Cardiac muscle cell (in vitro differentiated cells and primary cell): ENCODE measurements around the gene PARVB. TPM values are rescaled to one million over a fixed set of nuclear protein-coding genes. Genes with fewer than 3 reads are reported as not detected.

Source experiments
- DNase-seq, 2 donors: peaks; one replicate each; pipeline versions ENCODE4 v3.0.0 to v3.0.0-alpha.2; 2010 to 2017; ENCODE audit warnings: low read depth in 1 of 2, low spot score in 1 of 2
- H3K27ac ChIP-seq: fragments of 200-600 bp; sonication (generic); 2 replicates; pipeline ENCODE4 v1.5.1; 2016
- H3K27me3 ChIP-seq: fragments of 200-600 bp; sonication (generic); 2 replicates; pipeline ENCODE4 v1.6.0; 2016; ENCODE audit warnings: control low read depth
- H3K36me3 ChIP-seq: fragments of 200-600 bp; sonication (generic); 2 replicates; pipeline ENCODE4 v1.5.1; 2016; ENCODE audit warnings: control low read depth
- H3K4me1 ChIP-seq: fragments of 200-600 bp; sonication (generic); 2 replicates; pipeline ENCODE4 v1.8.1; 2017; ENCODE audit warnings: low read depth, mild to moderate bottlenecking, mixed run types
- H3K4me3 ChIP-seq: fragments of 200-600 bp; sonication (generic); 2 replicates; pipeline ENCODE4 v1.5.1; 2016; ENCODE audit warnings: mild to moderate bottlenecking
- H3K9me3 ChIP-seq: fragments of 200-600 bp; sonication (generic); 2 replicates; pipeline ENCODE4 v1.5.1; 2017; ENCODE audit warnings: low read depth, mild to moderate bottlenecking, control low read depth
- polyA plus RNA-seq: library from polyadenylated mRNA; unstranded; fragments of >200 nt; fragmentation: Nextera tagmentation; extraction: Ambion mirVana; gene quantifications from 2 replicates; pipeline ENCODE4 v1.2.1, GENCODE V29; 2016
- total RNA-seq: library from RNA; depleted of rRNA; stranded (reverse); fragments of >200 nt; gene quantifications from 2 replicates; pipeline ENCODE4 v1.2.3, GENCODE V29; 2016
- TF ChIP-seq, protein P1 (sequence below): IDR thresholded peaks from 2 replicates; pipeline ENCODE4 v1.5.1; 2012; ENCODE audit warnings: low read depth, mild to moderate bottlenecking, low read length

The PARVB gene, protein sequence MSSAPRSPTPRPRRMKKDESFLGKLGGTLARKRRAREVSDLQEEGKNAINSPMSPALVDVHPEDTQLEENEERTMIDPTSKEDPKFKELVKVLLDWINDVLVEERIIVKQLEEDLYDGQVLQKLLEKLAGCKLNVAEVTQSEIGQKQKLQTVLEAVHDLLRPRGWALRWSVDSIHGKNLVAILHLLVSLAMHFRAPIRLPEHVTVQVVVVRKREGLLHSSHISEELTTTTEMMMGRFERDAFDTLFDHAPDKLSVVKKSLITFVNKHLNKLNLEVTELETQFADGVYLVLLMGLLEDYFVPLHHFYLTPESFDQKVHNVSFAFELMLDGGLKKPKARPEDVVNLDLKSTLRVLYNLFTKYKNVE
- total RNA-seq (21.7 and 46.0 TPM in 2 replicates), polyA plus RNA-seq (30.6 and 40.2 TPM in 2 replicates)

GRCh38 chr22:44024288-44024921 lies at the start of gene PARVB:
Gene PARVB (plus strand): TSS chr22:44024302. CDS start chr22:44024340, 38 bp downstream.
- Histone ChIP-seq H3K4me3 (peak within 1 kb of the TSS; percentile 41), H3K4me1 (peaks cover 5% of the 10 kb centered on the region), H3K27ac (no peak within 1 kb of the TSS)

DNA sequence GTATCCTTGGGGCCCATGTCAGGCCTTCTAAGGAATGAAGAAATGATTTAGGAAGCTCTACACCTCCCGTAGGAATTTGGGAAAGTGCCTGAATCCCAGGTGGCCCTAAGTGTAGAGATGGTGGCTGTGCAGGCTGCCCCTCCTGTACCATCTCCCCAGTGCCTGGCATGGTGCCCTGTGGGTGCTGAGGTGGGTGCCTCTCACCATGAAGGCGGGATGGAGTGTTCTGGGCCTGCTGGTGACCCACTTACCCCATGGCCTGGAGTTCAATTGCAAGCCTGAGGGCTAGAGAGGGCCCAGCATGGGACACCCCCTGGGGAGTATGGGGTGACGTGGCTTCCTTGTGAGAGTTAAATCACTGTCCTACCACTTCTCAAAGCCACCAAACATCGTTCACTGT lies 49.1 kb upstream of the PARVB start:
- Histone ChIP-seq H3K4me1 (no peaks in the 10 kb centered on the region), H3K27me3 (no peaks in the 10 kb centered on the region), H3K27ac (no peak overlapping the region), H3K9me3 (no peaks in the 10 kb centered on the region), H3K4me3 (no peak overlapping the region), H3K36me3 (peaks cover 46% of the 10 kb centered on the region)
- TF ChIP-seq, protein P1, sequence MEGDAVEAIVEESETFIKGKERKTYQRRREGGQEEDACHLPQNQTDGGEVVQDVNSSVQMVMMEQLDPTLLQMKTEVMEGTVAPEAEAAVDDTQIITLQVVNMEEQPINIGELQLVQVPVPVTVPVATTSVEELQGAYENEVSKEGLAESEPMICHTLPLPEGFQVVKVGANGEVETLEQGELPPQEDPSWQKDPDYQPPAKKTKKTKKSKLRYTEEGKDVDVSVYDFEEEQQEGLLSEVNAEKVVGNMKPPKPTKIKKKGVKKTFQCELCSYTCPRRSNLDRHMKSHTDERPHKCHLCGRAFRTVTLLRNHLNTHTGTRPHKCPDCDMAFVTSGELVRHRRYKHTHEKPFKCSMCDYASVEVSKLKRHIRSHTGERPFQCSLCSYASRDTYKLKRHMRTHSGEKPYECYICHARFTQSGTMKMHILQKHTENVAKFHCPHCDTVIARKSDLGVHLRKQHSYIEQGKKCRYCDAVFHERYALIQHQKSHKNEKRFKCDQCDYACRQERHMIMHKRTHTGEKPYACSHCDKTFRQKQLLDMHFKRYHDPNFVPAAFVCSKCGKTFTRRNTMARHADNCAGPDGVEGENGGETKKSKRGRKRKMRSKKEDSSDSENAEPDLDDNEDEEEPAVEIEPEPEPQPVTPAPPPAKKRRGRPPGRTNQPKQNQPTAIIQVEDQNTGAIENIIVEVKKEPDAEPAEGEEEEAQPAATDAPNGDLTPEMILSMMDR = no peak
- no peak for DNase-seq

More at GRCh38 chr22:44024288-44024921, at the start of gene PARVB:
- H3K27me3 ChIP-seq = no peaks in the 10 kb centered on the region
- no peaks in the 10 kb centered on the region for H3K9me3 ChIP-seq
- DNase-seq = peak; percentile 28 to 47
- TF ChIP-seq, protein P1 = no peak
- no peaks in the 10 kb centered on the region for H3K36me3 ChIP-seq

- Histone ChIP-seq H3K9me3 (no peaks in the 10 kb centered on the region), H3K27ac (no peak overlapping the region), H3K4me3 (no peak overlapping the region), H3K36me3 (peaks cover 54% of the 10 kb centered on the region), H3K27me3 (no peaks in the 10 kb centered on the region), H3K4me1 (no peaks in the 10 kb centered on the region)
- DNase-seq = no peak
- TF ChIP-seq, protein P1 = no peak
Observed at GRCh38 chr22:43976861-43977795, 47.0 kb upstream of the PARVB start.

- Histone ChIP-seq H3K27ac (no peak overlapping the region), H3K9me3 (no peaks in the 10 kb centered on the region), H3K4me3 (no peak overlapping the region), H3K36me3 (peaks cover 45% of the 10 kb centered on the region), H3K27me3 (no peaks in the 10 kb centered on the region), H3K4me1 (no peaks in the 10 kb centered on the region)
- TF ChIP-seq, protein P1 = no peak
- DNase-seq = no peak
Observed at GRCh38 chr22:43978558-43978957, 45.5 kb upstream of the PARVB start.

- H3K4me1 ChIP-seq = no peaks in the 10 kb centered on the region
- H3K27me3 ChIP-seq = no peaks in the 10 kb centered on the region
- no peak overlapping the region for H3K27ac ChIP-seq
- H3K36me3 ChIP-seq = peaks cover 55% of the 10 kb centered on the region
- TF ChIP-seq, protein P1 = no peak
- H3K9me3 ChIP-seq = no peaks in the 10 kb centered on the region
- no peak for DNase-seq
- H3K4me3 ChIP-seq = no peak overlapping the region
Observed at GRCh38 chr22:43980579-43980978, 43.5 kb upstream of the PARVB start.
